Skin epidermis (tissue), 12 donors: Measurements from ENCODE around the gene TMA7.
A peak's percentile ranks its signal among the peaks of the same experiment; 100 is the strongest.
"Not testable (repeated sequence)": the region's sequence is repeated elsewhere in the genome, so short reads cannot be mapped to it uniquely, and the experiment has no call there.

Experiments
- H3K27ac ChIP-seq, 21 experiments: fragments of 200-600 bp; sonication (generic) in 11 of 21; one replicate each; pipeline ENCODE4 v1.5.0; 2020; ENCODE audit warnings: mild to moderate bottlenecking in 3 of 21, inconsistent platforms in 2 of 21, moderate library complexity in 2 of 21
- H3K4me3 ChIP-seq, 7 experiments: fragments of 200-600 bp; sonication (generic) in 2 of 7; one replicate each; pipeline ENCODE4 v1.5.0; 2020; ENCODE audit warnings: inconsistent platforms in 2 of 7, mild to moderate bottlenecking in 2 of 7, moderate library complexity in 1 of 7

The TMA7 gene

DNA sequence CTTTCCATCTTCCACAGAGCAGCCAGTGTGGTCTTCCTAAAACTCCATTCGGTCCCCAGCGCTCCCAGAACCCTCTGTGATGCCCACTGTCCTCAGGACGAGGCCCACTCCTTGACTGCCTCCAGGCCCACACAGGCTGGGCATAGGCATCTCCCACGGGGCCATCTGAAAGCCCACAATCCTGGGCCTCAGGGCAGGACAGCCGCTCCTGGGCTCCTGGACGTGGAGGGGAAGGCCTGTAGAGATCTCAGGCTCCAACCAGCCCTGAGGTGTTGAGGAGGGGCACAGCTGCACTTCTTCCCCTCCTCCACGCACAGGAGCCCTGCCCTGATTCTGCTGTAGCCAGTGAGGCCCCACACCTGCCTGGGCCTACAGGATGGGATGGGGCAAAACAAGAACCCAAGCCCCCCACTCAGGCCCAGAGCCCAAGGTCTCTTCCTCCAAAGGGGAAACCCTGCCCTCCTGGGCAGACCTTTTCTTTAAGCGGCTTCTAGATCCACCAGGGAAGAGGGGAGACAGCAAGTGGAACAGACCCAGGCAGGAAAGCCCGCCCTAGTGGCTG is 38.0 kb downstream of the TMA7 start:
- peak overlapping the region in 18 of 21 experiments; percentile 3 to 92 (median 72) for H3K27ac ChIP-seq
- H3K4me3 ChIP-seq = peak overlapping the region in 1 of 7 experiments; percentile 17

DNA sequence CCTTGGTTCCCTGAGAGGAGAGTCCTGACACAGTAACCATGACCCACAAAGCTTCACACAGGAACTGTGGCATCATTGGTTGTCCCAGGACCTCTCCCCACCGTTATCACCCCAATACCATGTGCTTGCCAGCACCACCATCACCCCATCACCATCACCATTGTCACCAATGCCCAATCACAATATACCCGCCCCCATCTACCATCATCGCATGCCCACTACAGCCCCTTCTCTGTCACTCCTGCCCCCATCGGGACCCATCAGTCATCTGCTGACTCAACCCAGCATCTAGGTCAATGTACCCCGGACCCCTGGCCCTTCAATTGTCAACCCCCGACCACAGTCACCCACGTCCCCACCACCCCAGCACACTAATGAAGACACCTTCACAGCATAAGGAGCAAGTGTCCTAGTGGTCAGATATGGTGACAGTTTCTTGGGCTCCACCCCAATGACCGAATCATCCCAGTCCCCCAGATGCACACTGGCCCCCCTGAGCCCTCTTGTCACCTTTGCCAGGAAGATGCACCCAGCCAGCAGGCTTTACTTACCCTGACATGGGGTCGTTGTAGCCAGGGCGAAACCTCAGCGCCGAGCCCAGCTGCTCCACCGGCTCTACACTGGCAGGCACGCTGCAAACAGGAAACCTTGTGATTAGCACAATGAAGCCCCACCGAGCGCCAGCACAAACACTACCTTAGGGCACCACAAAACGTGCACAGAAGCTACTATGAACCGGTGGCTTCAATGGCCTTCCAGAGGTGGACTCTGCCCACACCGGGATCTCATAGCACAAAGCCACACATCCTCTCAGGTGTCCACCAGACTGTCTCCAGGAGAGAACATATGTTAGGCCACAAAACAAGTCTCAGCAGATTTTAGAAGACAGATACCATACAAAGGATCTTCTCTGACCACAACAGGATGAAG is 38.8 kb downstream of the TMA7 start:
- peak overlapping the region in 16 of 21 experiments; percentile 3 to 92 (median 74) for H3K27ac ChIP-seq

DNA sequence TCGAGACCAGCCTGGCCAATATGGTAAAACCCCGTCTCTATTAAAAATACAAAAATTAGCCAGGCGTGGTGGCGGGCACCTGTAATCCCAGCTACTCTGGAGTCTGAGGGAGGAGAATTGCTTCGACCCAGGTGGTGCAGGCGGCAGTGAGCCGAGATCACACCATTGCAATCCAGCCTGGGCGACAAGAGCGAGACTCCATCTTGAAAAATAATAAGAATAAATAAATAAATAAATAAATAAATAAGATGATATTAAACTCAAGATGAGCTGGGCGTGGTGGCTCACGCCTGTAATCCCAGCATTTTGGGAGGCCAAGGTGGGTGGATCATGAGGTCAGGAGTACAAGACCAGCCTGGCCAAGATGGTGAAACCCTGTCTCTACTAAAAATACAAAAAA is 40.8 kb downstream of the TMA7 start:
- H3K4me3 ChIP-seq, H3K27ac ChIP-seq: not testable (repeated sequence)

More for the DNA sequence above, 38.8 kb downstream of the TMA7 start:
- H3K4me3 ChIP-seq = peak overlapping the region in 3 of 7 experiments; percentile 12 to 17 (median 15)

DNA sequence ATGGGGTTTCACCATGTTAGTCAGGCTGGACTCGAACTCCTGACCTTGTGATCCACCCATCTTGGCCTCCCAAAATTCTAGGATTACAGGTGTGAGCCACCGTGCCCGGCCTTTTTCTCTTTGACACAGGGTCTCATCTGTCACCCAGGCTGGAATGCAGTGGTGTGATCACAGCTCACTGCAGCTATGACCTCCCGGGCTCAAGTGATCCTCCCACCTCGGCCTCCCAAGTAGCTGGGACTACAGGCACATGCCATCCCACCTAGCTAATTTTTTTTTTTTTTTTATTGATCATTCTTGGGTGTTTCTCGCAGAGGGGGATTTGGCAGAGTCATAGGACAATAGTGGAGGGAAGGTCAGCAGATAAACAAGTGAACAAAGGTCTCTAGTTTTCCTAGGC is 42.8 kb downstream of the TMA7 start:
- not testable (repeated sequence) for H3K4me3 ChIP-seq, H3K27ac ChIP-seq

DNA sequence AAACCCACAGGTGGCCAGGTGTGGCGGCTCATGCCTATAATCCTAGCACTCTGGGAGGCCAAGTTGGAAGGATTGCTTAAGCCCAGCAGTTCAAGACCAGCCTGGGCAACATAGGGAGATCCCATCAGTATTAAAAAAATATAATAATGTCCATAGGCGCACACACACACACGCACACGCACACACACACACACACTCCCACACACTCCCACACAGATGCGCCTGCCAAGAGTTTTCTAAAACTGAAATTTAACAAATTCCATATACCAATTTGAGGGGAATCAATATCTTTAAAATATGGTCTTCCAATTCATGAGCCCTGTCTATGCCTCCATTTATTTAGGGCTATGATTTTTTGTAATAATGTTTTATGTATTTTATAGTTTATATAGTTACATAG is 46.9 kb downstream of the TMA7 start:
- H3K4me3 ChIP-seq = no peak overlapping the region
- no peak overlapping the region for H3K27ac ChIP-seq

DNA sequence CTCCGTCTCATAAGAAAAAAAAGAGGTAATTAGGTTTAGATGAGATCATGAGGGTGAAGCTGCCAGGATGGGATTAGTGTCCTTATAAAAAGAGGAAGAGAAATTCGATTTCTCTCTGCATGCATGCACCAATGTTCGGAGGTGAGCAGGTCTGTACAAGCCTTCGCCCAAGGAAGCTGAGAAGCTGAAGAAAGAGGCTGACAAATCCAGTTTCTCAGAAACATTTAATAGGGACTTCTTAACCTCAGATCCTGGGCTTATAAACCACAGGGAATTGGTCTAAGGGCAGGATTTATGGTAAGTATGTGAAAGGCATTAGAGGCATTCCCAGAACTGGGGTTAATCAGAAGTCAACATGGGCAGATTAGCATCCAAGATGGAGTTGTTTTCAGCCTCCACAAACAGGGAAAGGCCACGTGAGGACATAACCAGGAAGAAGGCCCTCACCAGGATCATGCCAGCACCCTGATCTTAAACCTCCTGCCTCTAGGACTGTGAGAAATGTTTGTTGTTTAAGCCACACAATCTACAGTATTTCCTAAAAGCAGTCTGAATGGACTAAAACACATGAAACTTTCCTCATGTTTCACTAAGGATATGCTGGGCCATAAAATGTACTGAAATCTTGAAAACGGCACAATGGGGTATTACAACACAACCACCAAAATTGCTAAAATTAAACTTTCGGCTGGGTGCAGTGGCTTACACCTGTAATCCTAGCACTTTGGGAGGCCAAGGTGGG is 52.6 kb downstream of the TMA7 start:
- peak overlapping the region in 18 of 21 experiments; percentile 0 to 75 (median 50) for H3K27ac ChIP-seq

DNA sequence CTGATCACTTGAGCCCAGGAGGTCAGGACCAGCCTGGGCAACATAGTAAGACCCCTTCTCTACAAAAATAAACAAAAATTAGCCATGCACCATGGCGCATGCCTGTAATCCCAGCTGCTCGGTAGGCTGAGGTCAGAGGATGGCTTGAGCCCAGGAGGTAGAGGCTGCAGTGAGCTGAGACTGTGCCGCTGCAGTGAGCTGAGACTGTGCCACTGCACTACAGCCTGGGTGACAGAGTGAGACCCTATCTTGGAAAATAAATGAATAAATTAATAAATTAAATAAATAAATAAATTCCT is 53.1 kb downstream of the TMA7 start:
- peak overlapping the region in 16 of 21 experiments; percentile 0 to 75 (median 56) for H3K27ac ChIP-seq

More for the DNA sequence above, 52.6 kb downstream of the TMA7 start:
- no peak overlapping the region for H3K4me3 ChIP-seq

More for the DNA sequence above, 53.1 kb downstream of the TMA7 start:
- H3K4me3 ChIP-seq = no peak overlapping the region
